SHP77 treated with DMSO at 0.1 percent for 48 hours (cell line): ENCODE measurements around the gene VIPR1.

Source experiments
- DNase-seq: peaks from one replicate; lab custom pipeline; 2025; lab: John Stamatoyannopoulos, UW

Gene VIPR1

GRCh38 chr3:42502429-42503250, at the start of gene VIPR1:
VIPR1 (plus strand) TSS chr3:42502643; CDS start chr3:42502736, 93 bp downstream.
- no peak for DNase-seq

GRCh38 chr3:42456211-42456610, 46.2 kb upstream of the VIPR1 start:
- DNase-seq, result no peak

- DNase-seq, result no peak
These were observed 43.3 kb upstream of the VIPR1 start for GRCh38 chr3:42459151-42459550.

GRCh38 chr3:42461762-42462161, 40.7 kb upstream of the VIPR1 start:
- DNase-seq, result no peak

- no peak for DNase-seq
These were observed 39.4 kb upstream of the VIPR1 start for GRCh38 chr3:42463093-42463492.

- no peak for DNase-seq
These were observed 34.3 kb upstream of the VIPR1 start for GRCh38 chr3:42468111-42468510.

- DNase-seq, result no peak
These were observed 29.9 kb upstream of the VIPR1 start for GRCh38 chr3:42472555-42472954.

- DNase-seq, result no peak
These were observed 29.1 kb upstream of the VIPR1 start for GRCh38 chr3:42473083-42473932.

GRCh38 chr3:42476225-42477125, 26.0 kb upstream of the VIPR1 start:
- no peak for DNase-seq

GRCh38 chr3:42477696-42478095, 24.7 kb upstream of the VIPR1 start:
- no peak for DNase-seq

- no peak for DNase-seq
These were observed 23.6 kb upstream of the VIPR1 start for GRCh38 chr3:42478830-42479229.

- no peak for DNase-seq
These were observed 15.5 kb upstream of the VIPR1 start for GRCh38 chr3:42486814-42487565.

GRCh38 chr3:42488687-42489086, 13.8 kb upstream of the VIPR1 start:
- DNase-seq, result no peak

GRCh38 chr3:42489116-42489936, 13.1 kb upstream of the VIPR1 start:
- no peak for DNase-seq

- no peak for DNase-seq
These were observed 12.6 kb upstream of the VIPR1 start for GRCh38 chr3:42489937-42490227.

GRCh38 chr3:42490243-42490642, 12.2 kb upstream of the VIPR1 start:
- peak; percentile 66 for DNase-seq

- no peak for DNase-seq
These were observed 10.4 kb upstream of the VIPR1 start for GRCh38 chr3:42491881-42492507.

- no peak for DNase-seq
These were observed 9.8 kb upstream of the VIPR1 start for GRCh38 chr3:42492508-42493080.

- no peak for DNase-seq
These were observed 9.2 kb upstream of the VIPR1 start for GRCh38 chr3:42493126-42493797.
